Stimulated activated CD8-positive, alpha-beta memory T cell treated with anti-CD3 and anti-CD28 coated beads, Interleukin-12 subunit alpha, Interleukin-12 subunit beta, amount 100 ng/mL, for 24 hours (primary cell): ENCODE data around the gene PPFIA4.

Experiments used
- DNase-seq: peaks from one replicate; pipeline ENCODE4 v3.0.0-alpha.2; 2020; ENCODE audit errors: extremely low read depth

Gene PPFIA4

GRCh38 chr1:203057911-203058675, 31.8 kb downstream of the PPFIA4 start:
- no peak for DNase-seq

GRCh38 chr1:203058676-203058935, 32.3 kb downstream of the PPFIA4 start:
- no peak for DNase-seq

- DNase-seq, result no peak
These were observed 33.2 kb downstream of the PPFIA4 start for GRCh38 chr1:203059485-203059884.

- no peak for DNase-seq
These were observed 33.8 kb downstream of the PPFIA4 start for GRCh38 chr1:203060115-203060514.

- no peak for DNase-seq
These were observed 37.0 kb downstream of the PPFIA4 start for GRCh38 chr1:203063287-203063686.

- DNase-seq, result no peak
These were observed 38.9 kb downstream of the PPFIA4 start for GRCh38 chr1:203065191-203065590.

GRCh38 chr1:203065986-203066385, 39.7 kb downstream of the PPFIA4 start:
- no peak for DNase-seq

GRCh38 chr1:203066965-203067364, 40.7 kb downstream of the PPFIA4 start:
- no peak for DNase-seq

- no peak for DNase-seq
These were observed 42.9 kb downstream of the PPFIA4 start for GRCh38 chr1:203069030-203069747.

GRCh38 chr1:203072002-203072602, 45.8 kb downstream of the PPFIA4 start:
- DNase-seq, result no peak

- no peak for DNase-seq
These were observed 46.6 kb downstream of the PPFIA4 start for GRCh38 chr1:203072911-203073310.

GRCh38 chr1:203073469-203073868, 47.2 kb downstream of the PPFIA4 start:
- no peak for DNase-seq

- DNase-seq, result no peak
These were observed 48.3 kb downstream of the PPFIA4 start for GRCh38 chr1:203074610-203075009.

- no peak for DNase-seq
These were observed 49.1 kb downstream of the PPFIA4 start for GRCh38 chr1:203075236-203076030.

GRCh38 chr1:203076031-203076511, 49.8 kb downstream of the PPFIA4 start:
- DNase-seq, result no peak

- DNase-seq, result no peak
These were observed 51.1 kb downstream of the PPFIA4 start for GRCh38 chr1:203077367-203077766.

- DNase-seq, result no peak
These were observed 51.7 kb downstream of the PPFIA4 start for GRCh38 chr1:203077956-203078355.

- no peak for DNase-seq
These were observed 52.2 kb downstream of the PPFIA4 start for GRCh38 chr1:203078478-203078877.

- DNase-seq, result no peak
These were observed 54.2 kb downstream of the PPFIA4 start for GRCh38 chr1:203080456-203080855.

- no peak for DNase-seq
These were observed 55.4 kb downstream of the PPFIA4 start for GRCh38 chr1:203081465-203082230.

GRCh38 chr1:203082231-203082505, 55.9 kb downstream of the PPFIA4 start:
- DNase-seq, result no peak
